GM21825 (cell line): ENCODE data around the gene P3R3URF.

ENCODE experiments used
- ATAC-seq: cut with Tn5 transposase; IDR thresholded peaks from one replicate; pipeline ENCODE4 v1.9.1; 2021; ENCODE audit warnings: mild to moderate bottlenecking, moderate library complexity; ENCODE audit not compliant: unreplicated experiment

The P3R3URF gene

DNA sequence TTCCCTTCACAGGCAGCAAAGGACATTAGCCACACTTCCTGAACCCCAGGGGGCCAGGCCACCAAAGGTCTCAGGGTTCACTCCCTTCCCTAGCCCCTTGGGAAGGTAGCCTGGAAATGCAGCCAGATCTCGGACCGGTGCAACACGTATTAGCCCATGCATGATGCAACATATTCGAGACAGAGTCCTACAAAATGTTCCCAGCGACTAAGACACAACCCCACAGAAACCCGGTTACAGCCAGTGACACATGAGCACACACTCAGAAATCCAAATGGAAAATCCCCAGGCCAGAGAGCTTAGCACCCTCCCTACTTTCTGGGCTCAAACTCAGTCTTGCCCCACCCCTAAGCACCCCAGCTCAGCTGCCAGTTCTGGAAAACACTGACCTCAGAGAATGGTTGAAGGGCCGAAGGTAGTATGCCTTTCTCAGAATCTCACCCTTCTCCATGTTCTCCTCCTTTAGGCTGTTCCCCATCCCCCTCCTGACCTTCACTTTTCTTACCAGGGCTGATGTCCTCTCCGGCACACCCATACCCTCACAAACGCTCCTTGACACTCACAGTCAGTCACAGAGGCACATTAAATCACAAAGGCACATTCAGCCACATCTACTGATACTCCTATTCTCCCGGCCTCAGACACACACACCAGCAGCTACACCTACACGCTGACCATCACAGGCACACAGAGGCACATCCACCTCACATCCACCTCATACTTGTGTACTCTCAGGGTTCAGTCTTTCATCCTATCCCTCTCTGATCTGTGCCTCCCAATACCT, 1.6 kb downstream of the P3R3URF start, which contains the start of gene TSPAN1:
TSPAN1 (plus strand) TSS at position 640 of the 784 bp plus-strand sequence. CDS start 6,021 bp downstream, outside the sequence.
- ATAC-seq, result no peak

GRCh38 chr1:46173361-46173856, 2.9 kb downstream of the P3R3URF start:
- no peak for ATAC-seq

GRCh38 chr1:46172321-46172720, 4.0 kb downstream of the P3R3URF start:
- no peak for ATAC-seq

GRCh38 chr1:46171871-46172270, 4.4 kb downstream of the P3R3URF start:
- ATAC-seq, result no peak

DNA sequence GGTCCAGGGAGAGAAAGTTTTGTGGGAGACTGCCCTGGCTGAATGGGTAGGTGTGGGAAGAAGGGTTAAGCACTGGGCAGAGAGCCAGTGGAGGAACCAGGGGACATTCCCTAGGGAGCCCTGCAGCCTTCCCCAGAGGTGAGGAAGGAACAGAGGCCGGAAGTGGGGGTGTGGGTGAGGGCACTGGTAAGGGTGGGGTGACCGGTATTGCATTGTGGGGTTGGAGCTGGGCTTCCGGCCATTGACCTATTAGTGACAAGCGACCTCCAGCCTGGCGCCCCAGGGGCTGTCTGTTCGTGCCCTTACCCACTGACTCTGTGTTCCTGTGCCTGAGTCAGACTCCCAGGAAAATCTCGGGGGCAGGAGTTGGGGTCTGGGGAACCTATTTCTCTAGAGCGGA, 4.9 kb downstream of the P3R3URF start:
- ATAC-seq, result no peak

DNA sequence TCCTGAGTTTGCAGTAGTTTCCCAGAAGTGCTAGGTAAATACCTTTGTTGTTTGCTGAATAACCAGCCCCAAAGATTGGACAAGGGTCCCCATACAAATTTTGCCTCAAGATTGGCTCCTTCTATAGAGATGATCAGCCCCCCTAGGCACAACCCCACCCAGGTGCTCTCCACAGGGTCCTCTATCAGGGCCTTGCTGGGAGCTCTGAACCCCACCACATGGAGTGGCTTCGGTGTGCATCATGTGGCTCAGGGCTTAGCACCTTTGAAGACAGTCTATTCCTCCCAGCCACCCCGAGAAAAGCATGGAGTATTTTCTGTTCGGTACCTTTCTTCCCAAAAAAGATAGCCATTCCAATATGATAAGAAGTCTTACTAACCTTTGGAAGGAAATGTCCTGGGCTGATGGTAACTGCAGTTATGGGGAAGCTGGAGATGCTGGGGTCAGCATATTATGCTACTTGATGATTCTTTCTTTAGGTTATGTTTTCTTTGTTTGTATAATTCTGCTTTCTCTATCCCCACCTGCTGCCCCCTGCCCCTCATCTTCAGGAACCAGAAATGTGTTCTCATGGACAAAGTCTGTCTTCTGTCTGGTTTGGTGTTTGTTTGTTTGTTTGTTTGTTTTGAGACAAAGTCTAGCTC, 6.4 kb downstream of the P3R3URF start:
- no peak for ATAC-seq

GRCh38 chr1:46168477-46168876, 7.8 kb downstream of the P3R3URF start:
- no peak for ATAC-seq

DNA sequence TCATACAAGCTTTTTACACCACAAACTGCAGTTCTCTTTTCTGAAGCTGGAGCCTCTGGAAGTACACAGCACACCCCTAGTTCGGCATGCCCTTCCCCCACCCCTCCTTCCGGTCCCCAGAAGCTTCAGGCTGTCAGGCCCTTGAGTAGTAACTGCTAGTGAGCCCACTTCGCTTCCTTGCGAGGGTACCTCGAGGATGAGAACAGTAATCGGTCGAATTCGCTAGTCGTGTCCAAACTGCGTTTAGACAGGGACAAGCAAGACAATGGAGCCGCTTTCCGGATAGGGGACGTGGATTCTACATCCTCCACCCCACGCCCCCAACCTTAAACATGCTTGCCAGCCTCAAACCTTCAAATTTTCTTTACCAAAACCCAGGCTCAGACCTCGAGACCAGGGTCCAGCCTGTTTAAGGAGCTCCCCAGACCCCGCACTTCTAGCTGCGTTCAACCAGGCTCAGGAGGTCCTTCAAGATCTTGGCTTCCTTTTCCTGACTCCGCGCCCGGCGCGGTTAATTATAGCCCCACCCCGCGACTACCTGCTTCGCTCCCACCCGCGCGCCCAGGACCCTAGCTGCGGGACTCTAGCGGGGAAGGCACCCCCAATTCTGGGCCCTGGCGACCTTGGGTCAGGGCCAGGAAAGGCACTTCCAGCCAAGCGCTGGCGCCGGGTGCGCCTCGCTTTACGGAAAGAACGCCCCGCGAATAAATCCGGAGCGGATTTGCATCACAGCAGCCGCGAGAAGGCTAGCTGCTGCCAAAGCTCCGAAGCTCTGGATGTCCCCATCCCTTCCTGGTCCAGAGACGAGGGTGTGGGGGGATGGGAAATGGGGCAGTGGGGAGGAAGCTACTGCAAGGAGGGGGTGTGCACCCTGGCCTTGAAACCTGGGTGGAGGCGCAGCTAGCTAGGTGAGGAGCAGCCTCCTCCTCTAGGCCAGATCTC, 9.5 kb downstream of the P3R3URF start:
- no peak for ATAC-seq

- no peak for ATAC-seq
Observed at GRCh38 chr1:46160212-46160611, 16.1 kb downstream of the P3R3URF start.

- ATAC-seq, result no peak
Observed at GRCh38 chr1:46159516-46159915, 16.8 kb downstream of the P3R3URF start.

DNA sequence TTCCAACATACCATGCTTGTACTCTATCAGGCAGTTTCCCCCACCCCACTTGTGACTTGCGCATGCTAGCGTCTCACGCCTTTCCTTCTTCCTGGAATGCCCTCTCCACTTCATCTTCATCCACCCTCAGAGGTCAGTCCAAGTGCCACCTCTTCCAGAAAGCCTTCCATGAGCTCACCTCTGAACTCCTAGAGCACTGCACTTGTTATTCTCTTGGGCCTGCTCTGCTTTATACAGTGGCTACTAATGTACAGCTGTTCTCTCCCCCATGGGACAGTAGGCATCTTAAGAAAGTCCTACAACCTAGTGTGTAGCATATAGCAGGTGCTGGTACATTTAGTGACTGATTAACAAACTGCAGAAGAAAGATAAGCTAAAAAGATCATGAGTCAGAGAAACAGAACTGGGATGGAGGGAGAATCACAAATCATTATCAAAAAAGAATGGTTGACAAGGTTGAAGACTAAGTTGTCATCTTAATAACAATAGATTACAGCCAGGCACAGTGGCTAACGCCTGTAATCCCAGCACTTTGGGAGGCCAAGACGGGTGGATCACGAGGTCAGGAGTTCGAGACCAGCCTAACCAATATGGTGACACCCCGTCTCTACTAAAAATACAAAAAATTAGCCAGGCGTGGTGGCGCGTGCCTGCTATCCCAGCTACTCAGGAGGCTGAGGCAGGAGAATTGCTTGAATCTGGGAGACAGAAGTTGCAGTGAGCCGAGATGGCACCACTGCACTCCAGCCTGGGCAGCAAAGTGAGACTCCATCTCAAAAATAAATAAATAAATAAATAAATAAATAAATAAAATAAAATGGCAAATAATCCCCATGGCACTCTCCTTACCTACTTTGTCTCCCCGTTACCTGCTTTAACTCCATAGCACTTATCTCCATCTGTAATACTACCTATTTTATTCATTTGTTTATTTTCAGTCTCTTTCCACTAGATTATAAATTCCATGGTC, 17.7 kb downstream of the P3R3URF start:
- peak; percentile 82 for ATAC-seq

DNA sequence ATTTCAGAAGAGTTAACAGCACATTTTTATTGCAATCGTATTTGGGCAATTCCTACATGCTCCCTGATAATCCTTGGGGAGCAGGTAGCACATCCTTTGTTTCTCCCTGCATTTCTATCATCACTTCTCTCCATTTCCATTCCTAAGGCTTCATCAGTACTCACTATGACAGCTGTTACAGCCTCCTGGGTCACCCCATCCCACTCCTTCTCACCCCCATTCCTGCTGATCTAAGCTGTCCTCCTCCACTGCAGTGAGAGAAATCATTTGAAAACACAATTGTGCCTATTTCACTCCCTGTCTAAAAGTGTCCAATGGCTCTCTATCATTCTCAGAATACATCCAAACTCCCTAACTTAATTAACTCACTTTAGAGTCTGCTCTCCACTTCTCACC, 18.4 kb downstream of the P3R3URF start:
- ATAC-seq, result no peak

- ATAC-seq, result no peak
Observed at GRCh38 chr1:46153732-46154131, 22.6 kb downstream of the P3R3URF start.

GRCh38 chr1:46153228-46153627, 23.1 kb downstream of the P3R3URF start:
- ATAC-seq, result no peak

DNA sequence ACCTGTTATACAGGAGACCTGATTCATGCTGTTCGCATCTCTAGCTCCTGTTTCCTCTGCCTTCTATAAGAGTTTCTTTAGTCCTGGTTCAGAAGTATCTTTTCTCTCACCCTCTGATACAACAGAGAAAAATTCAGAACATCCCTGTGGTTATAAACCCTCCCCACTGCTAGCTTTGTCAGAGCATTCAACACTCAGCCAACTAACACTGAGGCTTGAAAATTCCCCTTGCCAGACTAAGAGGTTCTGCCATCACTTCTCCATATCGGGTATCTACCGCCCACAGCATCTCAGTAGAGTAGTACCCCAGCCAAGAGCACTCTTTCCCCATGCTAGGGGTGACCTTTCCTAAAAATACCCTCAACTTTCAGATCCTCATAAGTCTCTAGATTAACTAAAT, 24.3 kb downstream of the P3R3URF start:
- no peak for ATAC-seq

GRCh38 chr1:46150085-46150484, 26.2 kb downstream of the P3R3URF start:
- ATAC-seq, result no peak

DNA sequence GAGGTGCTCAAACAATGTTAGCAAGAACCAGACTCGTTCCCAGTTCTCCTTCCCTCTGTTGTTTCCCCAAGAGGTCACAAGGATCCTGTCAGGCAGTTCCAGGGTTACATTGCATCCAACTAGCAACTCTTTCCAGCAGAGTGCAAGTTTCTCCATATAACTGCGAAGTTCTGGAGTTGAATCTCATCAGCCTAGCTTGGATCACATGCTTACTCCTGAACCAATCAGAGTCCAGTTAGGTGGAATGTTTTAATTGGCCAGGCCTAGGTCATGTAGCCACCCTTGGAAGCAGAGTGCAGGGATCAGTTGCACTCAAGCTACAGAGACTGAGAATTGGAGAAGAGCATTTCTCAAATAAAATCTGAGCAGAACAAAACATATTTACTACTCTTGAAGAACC, 28.0 kb downstream of the P3R3URF start:
- no peak for ATAC-seq

GRCh38 chr1:46137916-46138315, 38.4 kb downstream of the P3R3URF start:
- ATAC-seq, result no peak

- no peak for ATAC-seq
Observed at GRCh38 chr1:46136711-46137110, 39.6 kb downstream of the P3R3URF start.
